GM23338 (cell line): ENCODE results near the gene SCCPDH. TPM values are rescaled to one million over a fixed set of nuclear protein-coding genes. Genes with fewer than 3 reads are reported as not detected.

Experiments
- ATAC-seq: fragments of 200-7000 bp; cut with Tn5 transposase; 3 replicates; pipeline ENCODE4 v1.9.1; 2020
- DNase-seq: peaks from one replicate; pipeline ENCODE4 v3.0.0-alpha.2; 2015; ENCODE audit warnings: low spot score
- H2AFZ ChIP-seq: fragments of 200-600 bp; sonication (generic); 2 replicates; pipeline ENCODE4 v1.8.0; 2016; ENCODE audit warnings: antibody characterized with exemption, mild to moderate bottlenecking, moderate library complexity
- H3F3A ChIP-seq: fragments of 200-600 bp; sonication (generic); replicated peaks from 2 replicates; pipeline ENCODE4 v1.8.0; 2017; ENCODE audit warnings: antibody characterized with exemption, mixed run types, low read depth
- H3K27ac ChIP-seq: fragments of 200-600 bp; sonication (generic); 2 replicates; pipeline ENCODE4 v1.6.1; 2016; ENCODE audit warnings: low read depth
- H3K27me3 ChIP-seq: fragments of 200-600 bp; sonication (generic); 2 replicates; pipeline ENCODE4 v1.8.0; 2016; ENCODE audit warnings: mild to moderate bottlenecking, mixed run types, moderate library complexity; ENCODE audit not compliant: insufficient read depth
- H3K36me3 ChIP-seq: fragments of 200-600 bp; sonication (generic); 2 replicates; pipeline ENCODE4 v1.8.0; 2016; ENCODE audit warnings: mild to moderate bottlenecking; ENCODE audit not compliant: insufficient read depth
- H3K4me1 ChIP-seq: fragments of 200-600 bp; sonication (generic); 2 replicates; pipeline ENCODE4 v1.8.0; 2016; ENCODE audit warnings: mild to moderate bottlenecking, moderate library complexity; ENCODE audit not compliant: insufficient read depth
- H3K4me2 ChIP-seq: fragments of 200-600 bp; sonication (generic); 2 replicates; pipeline ENCODE4 v1.7.1; 2017; ENCODE audit warnings: mixed run types
- H3K4me3 ChIP-seq: fragments of 200-600 bp; sonication (generic); 2 replicates; pipeline ENCODE4 v1.6.1; 2016; ENCODE audit warnings: mixed run types
- H3K79me2 ChIP-seq: fragments of 200-600 bp; sonication (generic); replicated peaks from 2 replicates; pipeline ENCODE4 v1.8.0; 2017; ENCODE audit warnings: mild to moderate bottlenecking; ENCODE audit not compliant: insufficient read depth
- H3K9me2 ChIP-seq: fragments of 200-600 bp; sonication (generic); 2 replicates; pipeline ENCODE4 v1.8.0; 2017; ENCODE audit not compliant: insufficient read depth
- H4K20me1 ChIP-seq: fragments of 200-600 bp; sonication (generic); replicated peaks from 2 replicates; pipeline ENCODE4 v1.8.0; 2017; ENCODE audit warnings: mild to moderate bottlenecking; ENCODE audit not compliant: insufficient read depth
- H3K27ac Mint-ChIP-seq: 2 replicates; pipeline ENCODE4 v1.8.0; 2020; ENCODE audit warnings: inconsistent platforms, mild to moderate bottlenecking, moderate library complexity, mixed read lengths
- H3K27me3 Mint-ChIP-seq: 3 replicates; pipeline ENCODE4 v1.8.0; 2022; ENCODE audit warnings: low read depth, mild to moderate bottlenecking, moderate library complexity, mixed read lengths, inconsistent platforms; ENCODE audit not compliant: insufficient read depth, poor library complexity
- H3K36me3 Mint-ChIP-seq: 3 replicates; pipeline ENCODE4 v1.8.0; 2021; ENCODE audit warnings: low read depth, mild to moderate bottlenecking, inconsistent platforms, moderate library complexity, mixed read lengths
- H3K4me1 Mint-ChIP-seq: 3 replicates; pipeline ENCODE4 v1.8.0; 2020; ENCODE audit warnings: mild to moderate bottlenecking, inconsistent platforms, mixed read lengths
- H3K4me3 Mint-ChIP-seq: 3 replicates; pipeline ENCODE4 v1.8.0; 2021; ENCODE audit warnings: moderate library complexity, mild to moderate bottlenecking, inconsistent platforms, mixed read lengths
- H3K9me3 Mint-ChIP-seq: 3 replicates; pipeline ENCODE4 v1.8.0; 2020; ENCODE audit warnings: moderate library complexity, mild to moderate bottlenecking, inconsistent platforms, mixed read lengths
- CREB1 ChIP-seq: fragments of 250-450 bp; sonication (Bioruptor Pico); IDR thresholded peaks from 2 replicates; pipeline ENCODE4 v1.5.0; 2020; ENCODE audit warnings: low read depth, mild to moderate bottlenecking, moderate library complexity
- CTCF ChIP-seq, 2 experiments: fragments of 200-600 bp in 1 of 2; sonication (generic) in 1 of 2; conservative IDR thresholded peaks; 2 replicates each; pipeline versions ENCODE4 v1.5.1 to v1.6.1; 2016 to 2017; ENCODE audit warnings: antibody characterized with exemption in 2 of 2, low read depth in 2 of 2, mild to moderate bottlenecking in 2 of 2, moderate library complexity in 1 of 2
- ETS1 ChIP-seq: IDR thresholded peaks from 2 replicates; pipeline ENCODE4 v1.6.1; 2016; ENCODE audit warnings: antibody characterized with exemption
- EZH2 ChIP-seq: fragments of 200-600 bp; sonication (generic); IDR thresholded peaks from one replicate; pipeline ENCODE4 v1.8.0; 2017; ENCODE audit warnings: antibody characterized with exemption, mild to moderate bottlenecking, low read depth; ENCODE audit not compliant: unreplicated experiment
- EZH2phosphoT487 ChIP-seq: fragments of 200-600 bp; sonication (generic); IDR thresholded peaks from one replicate; pipeline ENCODE4 v1.8.1; 2018; ENCODE audit warnings: antibody characterized with exemption; ENCODE audit not compliant: unreplicated experiment
- JUNB ChIP-seq: IDR thresholded peaks from one replicate; pipeline ENCODE4 v1.6.1; 2016; ENCODE audit warnings: antibody characterized with exemption; ENCODE audit not compliant: unreplicated experiment
- NANOG ChIP-seq: IDR thresholded peaks from 2 replicates; pipeline ENCODE4 v1.6.1; 2016; ENCODE audit warnings: antibody characterized with exemption, borderline replicate concordance
- REST ChIP-seq: IDR thresholded peaks from one replicate; pipeline ENCODE4 v1.6.1; 2018; ENCODE audit warnings: antibody characterized with exemption; ENCODE audit not compliant: unreplicated experiment
- STAT1 ChIP-seq: IDR thresholded peaks from one replicate; pipeline ENCODE4 v1.6.1; 2016; ENCODE audit warnings: antibody characterized with exemption; ENCODE audit not compliant: unreplicated experiment
- ZNF114 ChIP-seq: fragments of 250-450 bp; sonication (Bioruptor Pico); IDR thresholded peaks from 2 replicates; pipeline ENCODE4 v1.5.0; 2020; ENCODE audit warnings: mild to moderate bottlenecking, moderate library complexity
- polyA plus RNA-seq: library from polyadenylated mRNA; unstranded; fragments of >200 nt; fragmentation: Nextera tagmentation; extraction: Ambion mirVana; gene quantifications from 2 replicates; pipeline ENCODE4 v1.2.1, GENCODE V29; 2016
- total RNA-seq: library from RNA; depleted of rRNA; stranded (reverse); fragments of >200 nt; shearing (Covaris generic); gene quantifications from 2 replicates; pipeline ENCODE4 v1.2.3, GENCODE V29; 2014

SCCPDH gene
- total and polyA plus RNA-seq, 2 experiments from 2014 or later, result 14.4 to 18.8 TPM

GRCh38 chr1:246775531-246776385, 51.5 kb downstream of the SCCPDH start:
- Histone ChIP-seq H4K20me1 (no peaks in the 10 kb centered on the region), H3K27ac (0 out of 2 replicates have a peak overlapping the region, but pooled peaks have one; percentile 3), H3K4me1 (no peaks in the 10 kb centered on the region), H3K4me3 (no peak overlapping the region), H3K4me2 (no peak overlapping the region), H2AFZ (no peak overlapping the region), H3F3A (no peaks in the 10 kb centered on the region), H3K27me3 (no peaks in the 10 kb centered on the region), H3K79me2 (no peaks in the 10 kb centered on the region), H3K9me2 (no peaks in the 10 kb centered on the region), H3K36me3 (no peaks in the 10 kb centered on the region)
- H3K36me3 Mint-ChIP-seq, result peaks cover 6% of the 10 kb centered on the region; the same call in 2 of the 3 replicates
- no peaks in the 10 kb centered on the region for H3K27me3 Mint-ChIP-seq
- H3K4me3 Mint-ChIP-seq, result no peak overlapping the region
- no peak overlapping the region for H3K27ac Mint-ChIP-seq
- ATAC-seq (no peak), DNase-seq (no peak)
- H3K9me3 Mint-ChIP-seq, result no peaks in the 10 kb centered on the region
- no peaks in the 10 kb centered on the region for H3K4me1 Mint-ChIP-seq
- no peak for TF ChIP-seq EZH2phosphoT487
- no peak for TF ChIP-seq JUNB
- no peak for TF ChIP-seq REST
- TF ChIP-seq CTCF (conservative IDR thresholded peaks at IDR 0.05; ENCODE audit: low read depth in 2 of 2), result no peak
- no peak for TF ChIP-seq EZH2
- no peak for TF ChIP-seq CREB1
- no peak for TF ChIP-seq STAT1

- Histone ChIP-seq H4K20me1 (no peaks in the 10 kb centered on the region), H3K4me2 (no peak overlapping the region), H3K36me3 (no peaks in the 10 kb centered on the region), H3F3A (no peaks in the 10 kb centered on the region), H2AFZ (no peak overlapping the region), H3K27ac (no peak overlapping the region), H3K79me2 (no peaks in the 10 kb centered on the region), H3K27me3 (no peaks in the 10 kb centered on the region), H3K9me2 (no peaks in the 10 kb centered on the region), H3K4me1 (no peaks in the 10 kb centered on the region), H3K4me3 (no peak overlapping the region)
- DNase-seq (no peak), ATAC-seq (no peak)
- no peaks in the 10 kb centered on the region; the same call in 2 of the 3 replicates for H3K9me3 Mint-ChIP-seq
- H3K4me3 Mint-ChIP-seq, result no peak overlapping the region
- no peak overlapping the region for H3K27ac Mint-ChIP-seq
- H3K27me3 Mint-ChIP-seq, result no peaks in the 10 kb centered on the region
- H3K4me1 Mint-ChIP-seq, result peaks cover 5% of the 10 kb centered on the region; the same call in 2 of the 3 replicates
- peaks cover 8% of the 10 kb centered on the region; the same call in 2 of the 3 replicates for H3K36me3 Mint-ChIP-seq
- no peak for TF ChIP-seq ETS1
- TF ChIP-seq ZNF114 (CRISPR knock-in tag), result no peak
- no peak for TF ChIP-seq NANOG
- TF ChIP-seq STAT1, result no peak
- TF ChIP-seq REST, result no peak
- no peak for TF ChIP-seq CTCF (conservative IDR thresholded peaks at IDR 0.05; ENCODE audit: low read depth in 2 of 2)
- no peak for TF ChIP-seq EZH2
These were observed 52.7 kb downstream of the SCCPDH start for GRCh38 chr1:246776923-246777322.
